Ascending aorta (tissue), 2 donors: ENCODE results near the gene EPHA1. TPM values are rescaled to one million over a fixed set of nuclear protein-coding genes. Genes with fewer than 3 reads are reported as not detected.
"Not testable (repeated sequence)": the region's sequence is repeated elsewhere in the genome, so short reads cannot be mapped to it uniquely, and the experiment has no call there.

ENCODE experiments used
- DNase-seq, 2 donors: peaks; one replicate each; pipeline ENCODE4 v3.0.0-alpha.2; 2019; ENCODE audit warnings: low spot score in 2 of 2
- H3K27ac ChIP-seq, 2 donors: fragments of 200-600 bp; sonication (generic); one replicate each; pipeline ENCODE4 v1.5.1; 2016 to 2017; ENCODE audit warnings: mild to moderate bottlenecking in 1 of 2
- H3K27me3 ChIP-seq: fragments of 200-600 bp; sonication (generic); one replicate; pipeline ENCODE4 v1.5.1; 2017
- H3K36me3 ChIP-seq, 2 donors: fragments of 200-600 bp; sonication (generic); one replicate each; pipeline ENCODE4 v1.5.1; 2016
- H3K4me1 ChIP-seq, 2 donors: fragments of 200-600 bp; sonication (generic); one replicate each; pipeline ENCODE4 v1.5.1; 2016 to 2017; ENCODE audit warnings: mild to moderate bottlenecking in 1 of 2
- H3K4me3 ChIP-seq, 2 donors: fragments of 200-600 bp; sonication (generic); one replicate each; pipeline ENCODE4 v1.5.1; 2016 to 2017; ENCODE audit warnings: mild to moderate bottlenecking in 1 of 2
- H3K9me3 ChIP-seq, 2 donors: fragments of 200-600 bp; sonication (generic); one replicate each; pipeline ENCODE4 v1.5.1; 2016
- intact Hi-C: fragments of 100-400 bp; cut with DNase I; formaldehyde crosslinking; loops from one replicate; pipeline ENCODE4 v1.15.1; 2023
- total RNA-seq: library from RNA; depleted of rRNA; stranded (reverse); fragments of >200 nt; gene quantifications from one replicate; pipeline ENCODE4 v1.1.0, GENCODE V29; 2016
- TF ChIP-seq, protein P1 (sequence below), 3 experiments: fragments of 200-600 bp in 2 of 3; fragments of 450-650 bp in 1 of 3; sonication (generic) in 2 of 3; IDR thresholded peaks; one replicate each; pipeline ENCODE4 v1.5.1; 2016 to 2019; ENCODE audit warnings: antibody characterized with exemption in 3 of 3, mild to moderate bottlenecking in 1 of 3, moderate library complexity in 1 of 3

Gene EPHA1
- total RNA-seq, 1 donor from 2014 or later, result not detected

DNA sequence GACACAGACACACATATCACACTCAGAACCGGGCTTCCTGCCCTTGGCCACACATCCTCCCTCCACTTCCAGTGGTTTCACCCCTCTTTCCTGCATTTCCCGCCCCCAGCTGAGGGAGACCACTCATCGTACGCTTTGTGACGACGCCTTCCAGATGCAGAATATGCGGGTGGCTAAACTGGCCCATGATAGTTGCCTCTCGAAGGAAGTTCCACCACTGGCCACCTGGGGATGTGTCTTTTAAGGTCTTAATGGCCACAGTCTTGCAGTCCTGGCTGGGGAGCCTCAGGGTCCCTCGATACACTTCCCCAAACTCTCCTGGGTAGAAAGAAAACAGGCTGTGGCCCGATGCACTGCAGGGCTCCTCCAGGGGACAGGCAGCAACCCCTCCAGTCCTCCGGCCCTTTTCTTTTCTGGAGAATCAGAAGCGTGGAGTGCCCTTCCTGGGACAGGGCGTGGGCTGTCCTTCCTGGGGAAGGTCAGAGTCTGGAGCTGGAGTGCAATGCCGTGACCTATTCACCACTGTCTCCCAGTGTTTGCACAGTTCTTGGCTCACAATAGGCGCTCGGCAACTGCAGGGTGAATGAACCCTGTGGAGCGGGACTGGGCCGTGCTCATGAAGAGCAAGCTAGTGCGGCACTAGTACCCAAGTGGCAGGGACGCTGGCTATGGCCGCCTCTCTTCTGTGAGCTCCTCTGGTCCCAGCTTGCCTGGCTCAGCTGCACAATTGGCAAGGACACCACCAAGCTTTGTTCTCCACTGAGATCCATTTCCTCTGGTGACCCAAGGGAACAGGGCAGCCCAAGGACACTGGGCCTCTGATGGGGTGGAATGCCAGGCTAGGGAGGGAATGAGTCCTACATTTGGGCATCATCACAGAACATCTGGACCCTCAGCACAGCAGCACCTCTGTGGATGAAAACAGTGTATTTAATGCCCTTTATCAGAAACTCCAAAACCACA is 13.2 kb downstream of the EPHA1 start:
- H3K4me1 ChIP-seq, result peaks cover 22 to 42% of the 10 kb centered on the region in 2 donors
- H3K4me3 ChIP-seq, result no peak overlapping the region
- H3K36me3 ChIP-seq, result peaks cover 7 to 14% of the 10 kb centered on the region in 2 donors
- TF ChIP-seq, protein P1, sequence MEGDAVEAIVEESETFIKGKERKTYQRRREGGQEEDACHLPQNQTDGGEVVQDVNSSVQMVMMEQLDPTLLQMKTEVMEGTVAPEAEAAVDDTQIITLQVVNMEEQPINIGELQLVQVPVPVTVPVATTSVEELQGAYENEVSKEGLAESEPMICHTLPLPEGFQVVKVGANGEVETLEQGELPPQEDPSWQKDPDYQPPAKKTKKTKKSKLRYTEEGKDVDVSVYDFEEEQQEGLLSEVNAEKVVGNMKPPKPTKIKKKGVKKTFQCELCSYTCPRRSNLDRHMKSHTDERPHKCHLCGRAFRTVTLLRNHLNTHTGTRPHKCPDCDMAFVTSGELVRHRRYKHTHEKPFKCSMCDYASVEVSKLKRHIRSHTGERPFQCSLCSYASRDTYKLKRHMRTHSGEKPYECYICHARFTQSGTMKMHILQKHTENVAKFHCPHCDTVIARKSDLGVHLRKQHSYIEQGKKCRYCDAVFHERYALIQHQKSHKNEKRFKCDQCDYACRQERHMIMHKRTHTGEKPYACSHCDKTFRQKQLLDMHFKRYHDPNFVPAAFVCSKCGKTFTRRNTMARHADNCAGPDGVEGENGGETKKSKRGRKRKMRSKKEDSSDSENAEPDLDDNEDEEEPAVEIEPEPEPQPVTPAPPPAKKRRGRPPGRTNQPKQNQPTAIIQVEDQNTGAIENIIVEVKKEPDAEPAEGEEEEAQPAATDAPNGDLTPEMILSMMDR (IDR thresholded peaks at IDR 0.05), result no peak
- H3K9me3 ChIP-seq, result no peaks in the 10 kb centered on the region
- no peaks in the 10 kb centered on the region for H3K27me3 ChIP-seq
- intact Hi-C loops, result loop anchor here (10.0 kb wide), 1 partner anchor 1439 kb away; the partner anchor contains the start of gene TPK1
- no peak for DNase-seq
- H3K27ac ChIP-seq, result peak overlapping the region in 1 of 2 donors; percentile 2

DNA sequence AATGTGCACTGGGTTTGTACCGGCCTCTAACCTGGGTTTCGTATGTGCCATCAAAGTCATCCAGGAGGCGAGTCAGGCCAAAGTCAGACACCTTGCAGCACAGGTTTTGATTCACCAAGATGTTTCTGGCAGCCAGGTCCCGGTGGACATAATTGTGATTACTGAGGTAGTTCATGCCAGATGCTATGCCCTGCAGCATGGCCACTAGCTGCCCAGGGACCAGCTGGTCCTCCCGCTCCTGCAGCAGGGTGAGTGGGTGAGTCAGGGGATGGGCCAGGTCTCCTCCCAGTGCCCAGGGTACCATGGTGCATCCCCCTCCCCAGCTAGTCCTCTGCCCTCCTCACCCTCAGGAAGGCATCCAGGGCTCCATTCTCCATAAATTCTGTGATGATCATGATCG is 13.9 kb downstream of the EPHA1 start:
- Histone ChIP-seq H3K27ac (no peak overlapping the region), H3K4me1 (peaks cover 22 to 47% of the 10 kb centered on the region in 2 donors), H3K36me3 (peaks cover 14 to 21% of the 10 kb centered on the region in 2 donors), H3K4me3 (no peak overlapping the region), H3K9me3 (no peaks in the 10 kb centered on the region), H3K27me3 (no peaks in the 10 kb centered on the region)
- DNase-seq, result no peak
- intact Hi-C loops, result loop anchor here (10.0 kb wide), 1 partner anchor 1440 kb away; the partner anchor contains the start of gene TPK1
- TF ChIP-seq, protein P1 (IDR thresholded peaks at IDR 0.05), result no peak

DNA sequence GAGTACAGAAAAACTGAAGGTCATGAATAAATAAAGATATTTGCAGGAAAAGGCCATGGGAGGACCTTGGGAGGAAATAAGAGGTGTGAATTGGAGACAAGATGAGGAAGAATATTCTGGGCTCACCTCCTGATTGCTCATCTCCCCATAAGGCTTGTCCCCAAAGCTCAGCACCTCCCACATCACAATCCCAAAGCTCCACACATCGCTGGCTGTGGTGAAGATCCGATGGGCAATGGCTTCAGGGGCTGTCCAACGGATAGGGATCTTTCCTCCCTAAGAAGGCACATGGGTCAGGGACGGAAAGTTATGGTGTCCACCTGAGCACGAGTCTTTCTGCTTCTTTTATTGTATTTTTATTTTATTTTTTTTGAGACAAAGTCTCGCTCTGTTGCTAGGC is 14.6 kb downstream of the EPHA1 start:
- H3K27ac ChIP-seq, result no peak overlapping the region
- H3K36me3 ChIP-seq, result peaks cover 21 to 28% of the 10 kb centered on the region in 2 donors
- no peaks in the 10 kb centered on the region for H3K27me3 ChIP-seq
- no peak overlapping the region for H3K4me3 ChIP-seq
- no peak for DNase-seq
- peaks cover 22 to 52% of the 10 kb centered on the region in 2 donors for H3K4me1 ChIP-seq
- intact Hi-C loops, result loop anchor here (10.0 kb wide), 1 partner anchor 1441 kb away; the partner anchor contains the start of gene TPK1
- TF ChIP-seq, protein P1 (IDR thresholded peaks at IDR 0.05), result no peak
- no peaks in the 10 kb centered on the region for H3K9me3 ChIP-seq

DNA sequence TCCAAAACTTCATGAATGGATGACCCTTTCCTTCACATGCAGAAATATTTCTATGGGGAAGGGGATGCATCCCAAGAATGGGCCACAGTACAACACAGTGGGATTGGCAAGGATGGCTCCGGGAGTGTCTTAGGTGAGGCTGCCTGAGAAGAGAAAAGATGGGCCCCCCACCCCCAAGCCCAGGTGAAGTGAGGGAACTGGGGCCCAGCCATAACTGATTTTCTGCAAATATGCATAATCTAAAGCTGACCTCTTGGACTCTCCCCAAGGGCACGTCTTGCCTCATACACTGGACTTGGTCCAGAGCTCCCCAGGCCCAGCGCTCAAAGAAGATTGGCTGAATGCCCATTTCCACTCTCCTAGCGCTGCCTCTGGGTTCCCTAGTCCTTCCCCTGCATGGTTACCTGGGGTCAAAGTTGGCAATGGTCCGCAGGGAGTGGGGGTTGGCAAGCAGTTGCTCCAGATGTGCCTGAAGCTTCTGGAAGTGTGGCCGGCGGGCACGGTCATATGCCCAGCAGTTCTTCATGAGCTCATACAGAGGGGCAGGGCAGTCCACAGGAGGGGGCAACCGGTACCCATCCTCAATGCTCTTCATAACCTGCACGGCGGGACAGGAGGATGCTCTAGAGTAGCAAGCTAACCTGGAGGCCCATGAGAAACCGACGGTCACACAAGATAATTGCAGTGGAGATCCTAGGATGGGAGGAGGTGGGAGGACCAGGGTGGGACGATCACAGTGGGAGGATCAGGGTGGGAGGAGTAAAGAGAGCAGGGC is 15.2 kb downstream of the EPHA1 start:
- Histone ChIP-seq H3K27ac (peak overlapping the region; percentile 97 to 99), H3K36me3 (peaks cover 28 to 34% of the 10 kb centered on the region in 2 donors), H3K9me3 (no peaks in the 10 kb centered on the region), H3K4me3 (no peak overlapping the region), H3K4me1 (peaks cover 26 to 56% of the 10 kb centered on the region in 2 donors), H3K27me3 (no peaks in the 10 kb centered on the region)
- intact Hi-C loops, result loop anchor here (2.0 to 10.0 kb wide), 2 partner anchors 13 to 1441 kb away; partner anchors contain the start of gene TPK1
- peak in 1 of 2 donors; percentile 69 for DNase-seq
- TF ChIP-seq, protein P1 (IDR thresholded peaks at IDR 0.05), result no peak

DNA sequence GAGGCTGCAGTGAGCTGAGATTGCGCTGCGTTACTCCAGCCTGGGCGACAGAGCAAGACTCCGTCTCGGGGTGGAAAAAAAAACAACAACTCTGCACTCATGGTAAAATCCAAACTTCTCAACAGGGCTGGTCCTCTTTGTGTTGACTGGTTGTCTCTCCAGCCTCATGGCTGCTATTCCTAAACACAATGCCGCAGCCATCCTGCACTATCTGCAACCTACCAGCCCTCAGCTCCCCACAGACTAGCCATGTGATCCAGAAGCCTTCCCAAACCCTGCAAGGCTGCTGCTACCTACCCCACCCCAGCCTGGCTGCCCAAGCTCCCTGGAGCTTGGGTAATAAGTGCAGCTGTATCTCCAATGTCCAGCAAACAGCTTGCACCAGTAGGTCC is 15.8 kb downstream of the EPHA1 start:
- Histone ChIP-seq H3K4me3 (no peak overlapping the region), H3K27ac (peak overlapping the region; percentile 97 to 99), H3K9me3 (no peaks in the 10 kb centered on the region), H3K4me1 (peaks cover 28 to 62% of the 10 kb centered on the region in 2 donors), H3K36me3 (peaks cover 33 to 39% of the 10 kb centered on the region in 2 donors), H3K27me3 (no peaks in the 10 kb centered on the region)
- intact Hi-C loops, result loop anchor here (2.0 to 10.0 kb wide), 2 partner anchors 14 to 1442 kb away; partner anchors contain the start of gene TPK1
- no peak for DNase-seq
- TF ChIP-seq, protein P1 (IDR thresholded peaks at IDR 0.05), result no peak

DNA sequence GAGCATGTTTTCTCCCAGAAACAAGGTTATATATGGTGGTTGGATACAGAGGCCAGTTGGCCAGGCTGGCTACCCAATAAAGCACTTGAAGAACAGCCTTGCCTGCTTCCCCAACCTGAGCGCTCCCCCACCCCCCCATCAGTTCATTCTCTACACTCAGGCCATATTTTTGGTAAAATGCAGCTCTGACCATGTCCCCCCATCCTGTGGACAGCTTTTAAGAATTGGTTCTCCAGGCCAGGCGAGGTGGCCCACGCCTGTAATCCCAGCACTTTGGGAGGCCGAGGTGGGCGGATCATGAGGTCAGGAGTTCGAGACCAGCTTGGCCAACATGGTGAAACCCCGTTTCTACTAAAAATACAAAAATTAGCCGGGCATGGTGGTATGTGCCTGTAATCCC is 16.2 kb downstream of the EPHA1 start:
- H3K4me3 ChIP-seq, result peak overlapping the region in 1 of 2 donors; percentile 42
- not testable (repeated sequence) for DNase-seq, H3K27me3 ChIP-seq, H3K9me3 ChIP-seq
- H3K4me1 ChIP-seq, result peaks cover 30 to 66% of the 10 kb centered on the region in 2 donors
- peaks cover 38 to 39% of the 10 kb centered on the region in 2 donors for H3K36me3 ChIP-seq
- H3K27ac ChIP-seq, result peak overlapping the region; percentile 97 to 99
- intact Hi-C loops, result loop anchor here (2.0 to 10.0 kb wide), 2 partner anchors 14 to 1442 kb away; partner anchors contain the start of gene TPK1
